Panc1 (cell line): ENCODE data around the gene SCAMP4.
"Not testable (repeated sequence)": the region's sequence is repeated elsewhere in the genome, so short reads cannot be mapped to it uniquely, and the experiment has no call there.

ENCODE experiments used
- POLR2AphosphoS5 ChIP-seq: IDR thresholded peaks from 2 replicates; pipeline ENCODE4 v1.6.1; 2012; ENCODE audit warnings: mild to moderate bottlenecking, low read depth, low read length, moderate library complexity
- REST ChIP-seq, 2 experiments: IDR thresholded peaks; 2 replicates each; pipeline ENCODE4 v1.6.1; 2011 to 2012; ENCODE audit warnings: low read depth in 2 of 2, control low read depth in 1 of 2, low read length in 1 of 2, mild to moderate bottlenecking in 1 of 2, moderate library complexity in 1 of 2; ENCODE audit not compliant: insufficient read depth in 1 of 2
- SIN3A ChIP-seq: IDR thresholded peaks from 2 replicates; pipeline ENCODE4 v1.6.1; 2012; ENCODE audit warnings: low read depth, mild to moderate bottlenecking, low read length, moderate library complexity, borderline replicate concordance; ENCODE audit not compliant: insufficient read depth
- TF ChIP-seq, protein P1 (sequence below): fragments of 450-650 bp; IDR thresholded peaks from 2 replicates; pipeline ENCODE4 v1.5.1; 2017; ENCODE audit warnings: mild to moderate bottlenecking

GRCh38 chr19:1879982-1880381, 25.2 kb upstream of the SCAMP4 start:
- TF ChIP-seq, protein P1, sequence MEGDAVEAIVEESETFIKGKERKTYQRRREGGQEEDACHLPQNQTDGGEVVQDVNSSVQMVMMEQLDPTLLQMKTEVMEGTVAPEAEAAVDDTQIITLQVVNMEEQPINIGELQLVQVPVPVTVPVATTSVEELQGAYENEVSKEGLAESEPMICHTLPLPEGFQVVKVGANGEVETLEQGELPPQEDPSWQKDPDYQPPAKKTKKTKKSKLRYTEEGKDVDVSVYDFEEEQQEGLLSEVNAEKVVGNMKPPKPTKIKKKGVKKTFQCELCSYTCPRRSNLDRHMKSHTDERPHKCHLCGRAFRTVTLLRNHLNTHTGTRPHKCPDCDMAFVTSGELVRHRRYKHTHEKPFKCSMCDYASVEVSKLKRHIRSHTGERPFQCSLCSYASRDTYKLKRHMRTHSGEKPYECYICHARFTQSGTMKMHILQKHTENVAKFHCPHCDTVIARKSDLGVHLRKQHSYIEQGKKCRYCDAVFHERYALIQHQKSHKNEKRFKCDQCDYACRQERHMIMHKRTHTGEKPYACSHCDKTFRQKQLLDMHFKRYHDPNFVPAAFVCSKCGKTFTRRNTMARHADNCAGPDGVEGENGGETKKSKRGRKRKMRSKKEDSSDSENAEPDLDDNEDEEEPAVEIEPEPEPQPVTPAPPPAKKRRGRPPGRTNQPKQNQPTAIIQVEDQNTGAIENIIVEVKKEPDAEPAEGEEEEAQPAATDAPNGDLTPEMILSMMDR = not testable (repeated sequence)
- not testable (repeated sequence) for TF ChIP-seq POLR2AphosphoS5; SIN3A; REST (IDR thresholded peaks at IDR 0.05; ENCODE audit: insufficient read depth in 1 of 2, low read depth in 2 of 2, low read length in 1 of 2)
